K562 (cell line): Measurements from ENCODE around the gene MRPL55. TPM values are rescaled to one million over a fixed set of nuclear protein-coding genes. Genes with fewer than 3 reads are reported as not detected.

Experiments
- ATAC-seq: fragments of 200-7000 bp; cut with Tn5 transposase; 3 replicates; pipeline ENCODE4 v1.9.1; 2020; ENCODE audit warnings: moderate library complexity
- BruUV-seq: library from RNA; stranded (reverse); fragments of 400-500 nt; replicated peaks from 2 replicates; lab custom pipeline; 2021; lab: Mats Ljungman, UMichigan
- CTCF ChIA-PET: fragments of 300-600 bp; formaldehyde crosslinking; extraction: SDS; loops from one replicate; lab custom pipeline; 2021; ENCODE audit warnings: low intra/inter-chr PET ratio; lab: Yijun Ruan, JAX
- POLR2A ChIA-PET: fragments of 300-600, 350-650 bp; sonication (Branson Sonifier 250); formaldehyde crosslinking; extraction: SDS; loops from one replicate; lab custom pipeline; 2021; ENCODE audit warnings: antibody characterized with exemption, inconsistent platforms; lab: Yijun Ruan, JAX
- DNase-seq, 4 experiments: peaks; one replicate each; pipeline versions ENCODE4 v3.0.0 to v3.0.0-alpha.2; 2011 to 2018; ENCODE audit warnings: low spot score in 3 of 4, mixed read lengths in 3 of 4; ENCODE audit errors: extremely low read depth in 1 of 4
- FAIRE-seq: peaks from 2 replicates; lab custom pipeline; 2011; peaks lifted over from hg19 to GRCh38; lab: Jason Lieb, UNC
- H2AFZ ChIP-seq: 2 replicates; pipeline ENCODE4 v1.6.0; 2011; ENCODE audit warnings: low read depth, low read length, control low read depth, inconsistent platforms
- H3K27ac ChIP-seq: fragments of 200-600 bp; 3 replicates; pipeline ENCODE4 v1.8.0; 2011; ENCODE audit warnings: low read depth, mild to moderate bottlenecking, control low read depth, inconsistent platforms, low read length, moderate library complexity, mixed read lengths; ENCODE audit errors: extremely low read depth
- H3K27me3 ChIP-seq, 2 experiments: fragments of 300-600 bp in 1 of 2; 2 replicates in 1 of 2; 3 replicates in 1 of 2; pipeline versions ENCODE4 v1.6.0 to v1.8.0; 2011; ENCODE audit warnings: inconsistent platforms in 2 of 2, low read length in 2 of 2, mild to moderate bottlenecking in 1 of 2, mixed read lengths in 1 of 2, moderate library complexity in 1 of 2; ENCODE audit not compliant: control insufficient read depth in 2 of 2, insufficient read depth in 2 of 2
- H3K36me3 ChIP-seq: fragments of 300-600 bp; 3 replicates; pipeline ENCODE4 v1.8.0; 2011; ENCODE audit warnings: mild to moderate bottlenecking, low read length, inconsistent platforms; ENCODE audit not compliant: control insufficient read depth, insufficient read depth
- H3K4me1 ChIP-seq, 2 experiments: fragments of 200-600 bp in 1 of 2; replicated peaks in 1 of 2; 2 replicates in 1 of 2; 3 replicates in 1 of 2; pipeline versions ENCODE4 v1.5.1 to v1.8.0; 2011; ENCODE audit warnings: inconsistent platforms in 2 of 2, low read length in 2 of 2, mild to moderate bottlenecking in 1 of 2, mixed read lengths in 1 of 2, moderate library complexity in 1 of 2; ENCODE audit not compliant: control insufficient read depth in 2 of 2, insufficient read depth in 2 of 2
- H3K4me2 ChIP-seq: 2 replicates; pipeline ENCODE4 v1.6.1; 2011; ENCODE audit warnings: low read length, control low read depth, inconsistent platforms, mixed read lengths; ENCODE audit not compliant: insufficient read depth
- H3K4me3 ChIP-seq: fragments of 200-600 bp; sonication (generic), shearing (Covaris generic); 2 replicates; pipeline ENCODE4 v1.5.1; 2016; ENCODE audit warnings: control low read depth, inconsistent platforms
- H3K79me2 ChIP-seq: fragments of 200-600 bp; 3 replicates; pipeline ENCODE4 v1.8.0; 2011; ENCODE audit warnings: low read length, inconsistent platforms; ENCODE audit not compliant: control insufficient read depth, insufficient read depth
- H3K9ac ChIP-seq, 2 experiments: 2 replicates each; pipeline versions ENCODE4 v1.6.0 to v1.6.1; 2011; ENCODE audit warnings: low read depth in 2 of 2, low read length in 2 of 2, control low read depth in 1 of 2, inconsistent platforms in 1 of 2, mild to moderate bottlenecking in 1 of 2, mixed read lengths in 1 of 2; ENCODE audit not compliant: insufficient read depth in 1 of 2
- H3K9me1 ChIP-seq: one replicate; pipeline ENCODE4 v1.6.0; 2011; ENCODE audit warnings: inconsistent platforms, mild to moderate bottlenecking, low read length, moderate library complexity; ENCODE audit not compliant: control insufficient read depth, insufficient read depth
- H3K9me3 ChIP-seq: replicated peaks from 2 replicates; pipeline ENCODE4 v1.5.1; 2011; ENCODE audit warnings: low read depth, low read length, inconsistent platforms; ENCODE audit not compliant: control insufficient read depth, insufficient read depth
- H4K20me1 ChIP-seq: replicated peaks from 2 replicates; pipeline ENCODE4 v1.6.1; 2011; ENCODE audit warnings: low read length, inconsistent platforms, mixed read lengths; ENCODE audit not compliant: control insufficient read depth, insufficient read depth
- ATF3 ChIP-seq, 2 experiments: fragments of 450-650 bp in 1 of 2; sonication (generic) in 1 of 2; formaldehyde crosslinking in 1 of 2; IDR thresholded peaks in 1 of 2; conservative IDR thresholded peaks in 1 of 2; 2 replicates each; pipeline versions ENCODE4 v1.6.1 to v1.8.1; 2016 to 2023; ENCODE audit warnings: mild to moderate bottlenecking in 2 of 2, moderate library complexity in 2 of 2, inconsistent platforms in 1 of 2, missing genetic modification reagents in 1 of 2
- BRCA1 ChIP-seq, 2 experiments: fragments of 450-650 bp in 1 of 2; sonication (generic) in 1 of 2; formaldehyde crosslinking in 1 of 2; IDR thresholded peaks; 2 replicates each; pipeline versions ENCODE4 v1.5.0 to v1.6.1; 2017 to 2020; ENCODE audit warnings: mild to moderate bottlenecking in 1 of 2, missing genetic modification reagents in 1 of 2
- C11orf30 ChIP-seq: fragments of 450-650 bp; IDR thresholded peaks from 2 replicates; pipeline ENCODE4 v1.6.1; 2016; ENCODE audit warnings: low read depth, mild to moderate bottlenecking
- MAX ChIP-seq: sonication (generic); formaldehyde crosslinking; IDR thresholded peaks from 2 replicates; pipeline ENCODE4 v1.9.0; 2022; ENCODE audit warnings: mild to moderate bottlenecking, missing genetic modification reagents
- NCOR1 ChIP-seq: fragments of 450-650 bp; IDR thresholded peaks from 2 replicates; pipeline ENCODE4 v1.6.1; 2016; ENCODE audit warnings: mild to moderate bottlenecking, moderate library complexity
- POLR2G ChIP-seq: fragments of 200-400 bp; formaldehyde crosslinking; IDR thresholded peaks from 2 replicates; pipeline ENCODE4 v1.6.1; 2017; ENCODE audit warnings: low read depth, mild to moderate bottlenecking, antibody characterized with exemption, low read length, moderate library complexity
- PYGO2 ChIP-seq: fragments of 450-650 bp; IDR thresholded peaks from 2 replicates; pipeline ENCODE4 v1.6.1; 2016; ENCODE audit warnings: mild to moderate bottlenecking, missing genetic modification characterization, moderate library complexity, missing compliant biosample characterization
- RBFOX2 ChIP-seq: fragments of 200-400 bp; formaldehyde crosslinking; IDR thresholded peaks from 2 replicates; pipeline ENCODE4 v1.6.1; 2017; ENCODE audit warnings: low read depth, mild to moderate bottlenecking, low read length, moderate library complexity
- SREBF2 ChIP-seq: sonication (generic); formaldehyde crosslinking; IDR thresholded peaks from 2 replicates; pipeline ENCODE4 v1.4.0; 2020; ENCODE audit warnings: mild to moderate bottlenecking, missing genetic modification reagents
- ZNF561 ChIP-seq: fragments of 450-650 bp; formaldehyde crosslinking; conservative IDR thresholded peaks from 2 replicates; pipeline ENCODE4 v1.4.0; 2020; ENCODE audit warnings: mild to moderate bottlenecking, moderate library complexity
- WGBS: fragments of 100-300 bp; shearing (Covaris generic); methylation state at CpG from one replicate; pipeline ENCODE4 v1.1.6; 2016; ENCODE audit warnings: low coverage, mixed read lengths; ENCODE audit not compliant: insufficient coverage; ENCODE audit errors: missing lambda C conversion rate; 5-methylcytosine and 5-hydroxymethylcytosine counted together
- in situ Hi-C: fragments of 300-500 bp; cut with MboI; formaldehyde crosslinking; loops from 4 replicates; pipeline ENCODE4 v1.15.0; 2018; ENCODE audit warnings: inconsistent platforms, mixed read lengths
- intact Hi-C: fragments of 100-400 bp; cut with micrococcal nuclease; formaldehyde crosslinking; loops from 2 replicates; pipeline ENCODE4 v1.14.2; 2022
- polyA plus RNA-seq, 8 experiments: library from polyadenylated mRNA; depleted of rRNA in 4 of 8; stranded (reverse) in 5 of 8; unstranded in 3 of 8; fragments of >200 nt; fragmentation: Nextera tagmentation in 2 of 8; fragmentation: Illumina TruSeq in 1 of 8; extraction: Ambion mirVana in 2 of 8; extraction: Trizol in 1 of 8; gene quantifications; 2 replicates each; pipeline versions ENCODE4 v1.2.1 to v1.2.3, GENCODE V29; 2011 to 2014; ENCODE audit warnings: inconsistent platforms in 1 of 8, missing spikeins in 1 of 8
- total RNA-seq, 7 experiments: library from RNA; depleted of rRNA in 6 of 7; stranded (reverse); fragments of >200 nt in 6 of 7; fragmentation: Illumina TruSeq in 2 of 7; extraction: Trizol in 2 of 7; gene quantifications; 2 replicates each; pipeline versions ENCODE4 v1.2.1 to v1.2.3, GENCODE V29; 2011 to 2021; ENCODE audit warnings: low replicate concordance in 1 of 7

MRPL55 gene
- total and polyA plus RNA-seq, 9 of the 15 experiments (the other 6 are each of a cell fraction or from before 2014, with no cell fraction given): 34.9 to 228 (median 81.0) TPM

- TF ChIP-seq NCOR1: no peak
- no peak for TF ChIP-seq SREBF2 (CRISPR knock-in tag)
- TF ChIP-seq RBFOX2: 0 out of 2 replicates have a peak, but pooled peaks have one; percentile 12
- no peak for TF ChIP-seq PYGO2 (tag)
- TF ChIP-seq POLR2G: 0 out of 2 replicates have a peak, but pooled peaks have one; percentile 19
- TF ChIP-seq MAX (CRISPR knock-in tag): 0 out of 2 replicates have a peak, but pooled peaks have one; percentile 18
- no peak for TF ChIP-seq ATF3 (IDR thresholded peaks at IDR 0.05)
- no peak for TF ChIP-seq ATF3 (CRISPR knock-in tag; conservative IDR thresholded peaks at IDR 0.05)
- no peak for TF ChIP-seq ZNF561 (CRISPR knock-in tag)
- TF ChIP-seq BRCA1 (IDR thresholded peaks at IDR 0.05): no peak
- 0 out of 2 replicates have a peak, but pooled peaks have one; percentile 48 for TF ChIP-seq BRCA1 (CRISPR knock-in tag; IDR thresholded peaks at IDR 0.05)
- no peak for TF ChIP-seq C11orf30
- intact Hi-C loops: no loop called here
- no peak overlapping the region for H3K4me3 ChIP-seq
- 0 out of 4 replicates have a peak overlapping the region, but pooled peaks of 1 of the 2 experiments have one; percentile 19 for H3K9ac ChIP-seq
- in situ Hi-C loops: no loop called here
- H3K79me2 ChIP-seq: peaks cover 55% of the 10 kb centered on the region
- H2AFZ ChIP-seq: no peak overlapping the region
- no peaks in the 10 kb centered on the region for H3K9me1 ChIP-seq
- H3K27ac ChIP-seq: no peak overlapping the region
- H3K36me3 ChIP-seq: peaks cover 33% of the 10 kb centered on the region; the same call in 2 of the 3 replicates
- no peak for ATAC-seq
- H3K4me1 ChIP-seq: peaks cover 30 to 71% of the 10 kb centered on the region in 2 experiments
- peaks cover 5% of the 10 kb centered on the region; the same call in 1 of the 2 replicates for H3K9me3 ChIP-seq
- 71% methylated on average over 8 of the region's 8 CpGs for WGBS
- H3K27me3 ChIP-seq: no peaks in the 10 kb centered on the region
- H4K20me1 ChIP-seq: 0 out of 2 replicates have a peak, but pooled peaks cover 4% of the 10 kb centered on the region
- CTCF ChIA-PET: no interaction called here
- no peak for FAIRE-seq
- BruUV-seq: no TSS peak
- H3K4me2 ChIP-seq: no peak overlapping the region
- DNase-seq: peak in 1 of 4 experiments; percentile 3
- POLR2A ChIA-PET: interaction anchor here (0.6 to 2.1 kb wide), 10 partner anchors 8 to 395 kb away, joined by 3 to 13 read pairs (median 3); partner anchors contain the start of gene ARF1
These were observed 2.9 kb downstream of the MRPL55 start for GRCh38 chr1:228105996-228106799.
